WTC11 (cell line): ENCODE data around the gene PIGQ. TPM values are rescaled to one million over a fixed set of nuclear protein-coding genes. Genes with fewer than 3 reads are reported as not detected.

Source experiments
- ATAC-seq: fragments of 200-7000 bp; cut with Tn5 transposase; 2 replicates; pipeline ENCODE4 v1.10.0; 2021; ENCODE audit warnings: mild to moderate bottlenecking, moderate library complexity
- CTCF ChIA-PET: fragments of 300-600 bp; sonication (Branson Sonifier 250); formaldehyde crosslinking; loops from one replicate; lab custom pipeline; 2021; ENCODE audit warnings: antibody characterized with exemption; lab: Charles Lee
- POLR2A ChIA-PET: fragments of 350-600 bp; sonication (Branson Sonifier 250); formaldehyde crosslinking; loops from one replicate; lab custom pipeline; 2021; ENCODE audit warnings: antibody characterized with exemption; lab: Charles Lee
- DNase-seq: peaks from one replicate; pipeline ENCODE4 v3.0.0; 2021; ENCODE audit warnings: low spot score
- H3K27ac Mint-ChIP-seq: 2 replicates; pipeline ENCODE4 v1.8.0; 2021; ENCODE audit warnings: mixed read lengths
- H3K27me3 Mint-ChIP-seq: 2 replicates; pipeline ENCODE4 v1.8.0; 2021; ENCODE audit warnings: low read depth, mild to moderate bottlenecking, moderate library complexity, mixed read lengths
- H3K36me3 Mint-ChIP-seq: 2 replicates; pipeline ENCODE4 v1.8.0; 2021; ENCODE audit warnings: mixed read lengths
- H3K4me1 Mint-ChIP-seq: 2 replicates; pipeline ENCODE4 v1.8.0; 2022; ENCODE audit warnings: mixed read lengths
- H3K4me3 Mint-ChIP-seq: 2 replicates; pipeline ENCODE4 v1.8.0; 2021; ENCODE audit warnings: mild to moderate bottlenecking, moderate library complexity, mixed read lengths
- H3K9me3 Mint-ChIP-seq: 2 replicates; pipeline ENCODE4 v1.8.0; 2021; ENCODE audit warnings: mixed read lengths
- ESRRA ChIP-seq: sonication (generic); formaldehyde crosslinking; IDR thresholded peaks from 2 replicates; pipeline ENCODE4 v1.8.1; 2022; ENCODE audit warnings: mild to moderate bottlenecking, missing genetic modification reagents, borderline replicate concordance
- FOXP1 ChIP-seq: sonication (generic); formaldehyde crosslinking; IDR thresholded peaks from 2 replicates; pipeline ENCODE4 v1.8.0; 2022; ENCODE audit warnings: missing genetic modification reagents, mild to moderate bottlenecking, moderate library complexity, borderline replicate concordance
- FOXP4 ChIP-seq: sonication (generic); formaldehyde crosslinking; IDR thresholded peaks from 2 replicates; pipeline ENCODE4 v1.8.0; 2022; ENCODE audit warnings: mild to moderate bottlenecking, missing genetic modification reagents
- GABPB1 ChIP-seq: sonication (generic); formaldehyde crosslinking; IDR thresholded peaks from 2 replicates; pipeline ENCODE4 v1.8.1; 2023; ENCODE audit warnings: mild to moderate bottlenecking, missing genetic modification reagents
- HMGXB4 ChIP-seq: sonication (generic); formaldehyde crosslinking; IDR thresholded peaks from 2 replicates; pipeline ENCODE4 v1.8.1; 2023; ENCODE audit warnings: mild to moderate bottlenecking, moderate library complexity, missing genetic modification reagents
- MAX ChIP-seq: sonication (generic); formaldehyde crosslinking; IDR thresholded peaks from 2 replicates; pipeline ENCODE4 v1.8.0; 2022; ENCODE audit warnings: mild to moderate bottlenecking, missing genetic modification reagents
- NFE2L1 ChIP-seq: sonication (generic); formaldehyde crosslinking; IDR thresholded peaks from 2 replicates; pipeline ENCODE4 v1.8.1; 2023; ENCODE audit warnings: missing genetic modification reagents
- NFYB ChIP-seq: sonication (generic); formaldehyde crosslinking; conservative IDR thresholded peaks from 2 replicates; pipeline ENCODE4 v1.8.0; 2022; ENCODE audit warnings: low read depth, missing genetic modification reagents
- SP1 ChIP-seq: sonication (generic); formaldehyde crosslinking; conservative IDR thresholded peaks from 2 replicates; pipeline ENCODE4 v1.8.1; 2022; ENCODE audit warnings: missing genetic modification reagents
- ZNF138 ChIP-seq: sonication (generic); formaldehyde crosslinking; conservative IDR thresholded peaks from 2 replicates; pipeline ENCODE4 v1.8.1; 2022; ENCODE audit warnings: mild to moderate bottlenecking, moderate library complexity, missing genetic modification reagents
- ZNF232 ChIP-seq: sonication (generic); formaldehyde crosslinking; IDR thresholded peaks from 2 replicates; pipeline ENCODE4 v1.8.0; 2022; ENCODE audit warnings: mild to moderate bottlenecking, missing genetic modification reagents
- ZNF317 ChIP-seq: sonication (generic); formaldehyde crosslinking; IDR thresholded peaks from 2 replicates; pipeline ENCODE4 v1.8.1; 2023; ENCODE audit warnings: low read depth, mild to moderate bottlenecking, moderate library complexity, missing genetic modification reagents, borderline replicate concordance
- ZNF512 ChIP-seq: sonication (generic); formaldehyde crosslinking; IDR thresholded peaks from 2 replicates; pipeline ENCODE4 v1.8.1; 2022; ENCODE audit warnings: missing genetic modification reagents, borderline replicate concordance
- ZNF671 ChIP-seq: fragments of 250-450 bp; sonication (Bioruptor Pico); IDR thresholded peaks from 2 replicates; pipeline ENCODE4 v1.8.0; 2021; ENCODE audit warnings: mild to moderate bottlenecking
- total RNA-seq: library from RNA; stranded (reverse); gene quantifications from 3 replicates; pipeline ENCODE4 v1.2.3, GENCODE V29; 2021
- TF ChIP-seq, protein P1 (sequence below): sonication (generic); formaldehyde crosslinking; IDR thresholded peaks from 2 replicates; pipeline ENCODE4 v1.8.1; 2023; ENCODE audit warnings: mild to moderate bottlenecking, missing genetic modification reagents

The PIGQ gene
- total RNA-seq, 1 experiment from 2014 or later, result 63.7 TPM

DNA sequence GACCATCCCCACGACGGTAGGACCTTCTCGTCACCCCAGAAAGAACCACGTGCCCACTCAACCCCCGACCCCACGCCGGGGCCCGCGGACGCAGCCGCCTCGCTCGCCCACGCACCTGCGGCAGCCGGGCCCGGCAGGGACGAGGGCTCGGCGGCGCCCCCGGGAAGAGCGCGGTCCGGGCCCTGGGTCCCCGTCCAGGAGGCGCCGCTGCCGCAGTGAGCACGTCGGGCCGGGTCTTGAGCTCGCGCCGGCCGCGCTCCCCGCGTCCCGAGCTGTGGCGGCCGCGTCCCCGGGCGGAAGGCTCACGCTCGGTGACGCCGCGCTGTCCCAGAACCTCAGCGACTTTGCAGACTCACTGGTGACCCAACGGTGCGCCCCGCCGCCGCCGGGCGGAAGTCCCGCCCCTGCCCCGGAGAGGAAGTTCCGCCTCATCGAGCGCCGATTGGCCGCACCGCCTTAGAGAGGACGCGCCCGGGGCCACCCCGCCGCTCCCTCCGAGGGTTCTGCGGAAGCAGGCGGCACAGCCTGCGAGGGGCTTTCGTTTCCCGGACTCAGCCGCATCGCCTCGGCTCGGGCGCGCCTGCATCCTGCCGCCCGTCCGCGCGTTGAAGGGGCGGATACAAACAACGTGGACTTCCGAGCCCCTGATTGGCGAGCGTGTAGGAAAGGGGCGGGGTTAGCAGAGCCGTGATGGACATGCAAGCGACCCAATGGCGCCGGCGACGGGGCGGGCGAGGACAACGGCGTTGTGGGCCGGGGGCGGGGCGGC, 19.3 kb downstream of the PIGQ start (continued):
- TF ChIP-seq HMGXB4, result peak; percentile 78; the same call in 1 of the 2 replicates
- TF ChIP-seq ZNF232 (CRISPR knock-in tag), result no peak
- peak; percentile 56; the same call in 1 of the 2 replicates for TF ChIP-seq ESRRA (CRISPR knock-in tag)
- peak; percentile 62; the same call in 1 of the 2 replicates for TF ChIP-seq FOXP1
- peak; percentile 75; the same call in 1 of the 2 replicates for TF ChIP-seq FOXP4 (CRISPR knock-in tag)
- TF ChIP-seq ZNF317, result no peak
- TF ChIP-seq, protein P1, sequence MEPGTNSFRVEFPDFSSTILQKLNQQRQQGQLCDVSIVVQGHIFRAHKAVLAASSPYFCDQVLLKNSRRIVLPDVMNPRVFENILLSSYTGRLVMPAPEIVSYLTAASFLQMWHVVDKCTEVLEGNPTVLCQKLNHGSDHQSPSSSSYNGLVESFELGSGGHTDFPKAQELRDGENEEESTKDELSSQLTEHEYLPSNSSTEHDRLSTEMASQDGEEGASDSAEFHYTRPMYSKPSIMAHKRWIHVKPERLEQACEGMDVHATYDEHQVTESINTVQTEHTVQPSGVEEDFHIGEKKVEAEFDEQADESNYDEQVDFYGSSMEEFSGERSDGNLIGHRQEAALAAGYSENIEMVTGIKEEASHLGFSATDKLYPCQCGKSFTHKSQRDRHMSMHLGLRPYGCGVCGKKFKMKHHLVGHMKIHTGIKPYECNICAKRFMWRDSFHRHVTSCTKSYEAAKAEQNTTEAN, result no peak
- TF ChIP-seq MAX, result 0 out of 2 replicates have a peak, but pooled peaks have one; percentile 65
- peak; percentile 62 for TF ChIP-seq SP1 (CRISPR knock-in tag)
- TF ChIP-seq NFE2L1, result 0 out of 2 replicates have a peak, but pooled peaks have one; percentile 27
- TF ChIP-seq ZNF671 (CRISPR knock-in tag), result no peak
- TF ChIP-seq ZNF512 (CRISPR knock-in tag), result no peak
- TF ChIP-seq GABPB1, result peak; percentile 66; the same call in 1 of the 2 replicates

DNA sequence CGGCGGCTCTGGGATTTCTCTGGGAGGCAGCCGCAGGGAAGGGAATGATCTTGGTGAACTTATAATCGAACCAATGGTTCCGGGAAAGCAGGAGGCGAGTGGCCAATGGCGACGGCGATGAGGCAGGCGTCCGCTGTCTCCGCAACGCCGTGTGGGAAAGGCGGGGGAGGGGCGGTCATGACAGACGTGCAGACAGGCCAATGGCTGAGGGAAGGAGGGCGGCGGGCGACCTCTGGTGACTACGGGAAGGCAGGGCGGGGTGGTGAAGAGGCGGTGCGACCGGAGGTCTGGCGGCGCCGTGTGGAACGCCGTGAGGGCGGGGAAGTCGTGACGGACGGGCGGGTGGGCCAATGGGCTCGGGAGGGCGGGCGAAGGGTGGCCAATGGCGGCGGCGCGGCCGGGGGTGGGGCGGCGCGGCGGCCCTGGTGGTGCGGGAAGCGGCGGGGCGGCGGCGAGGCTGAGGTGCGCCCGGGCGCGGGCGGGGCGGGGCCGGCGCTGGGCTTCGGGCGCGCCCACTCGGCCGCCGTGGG, 20.0 kb downstream of the PIGQ start, which contains the start of gene RAB40C:
Gene RAB40C (plus strand): TSS at position 409 of the 530 bp plus-strand sequence. CDS start 226 bp downstream, outside the sequence.
- H3K9me3 Mint-ChIP-seq, result no peaks in the 10 kb centered on the region
- ChIA-PET CTCF (interaction anchor here (0.9 to 1.6 kb wide), 10 partner anchors 10 to 78 kb away, joined by 3 to 7 read pairs (median 4); partner anchors contain the start of genes RHOT2 and WDR90), POLR2A (no interaction called here)
- peak within 1 kb of the TSS; percentile 100 for H3K27ac Mint-ChIP-seq
- H3K27me3 Mint-ChIP-seq, result peaks cover 44% of the 10 kb centered on the region
- peak within 1 kb of the TSS; percentile 98 for H3K4me3 Mint-ChIP-seq
- H3K4me1 Mint-ChIP-seq, result peaks cover 20% of the 10 kb centered on the region
- ATAC-seq (peak; percentile 91), DNase-seq (peak; percentile 98)
- H3K36me3 Mint-ChIP-seq, result peaks cover 2% of the 10 kb centered on the region
- no peak for TF ChIP-seq ZNF138 (CRISPR knock-in tag)
- TF ChIP-seq NFYB (CRISPR knock-in tag), result peak; percentile 90
- no peak for TF ChIP-seq HMGXB4
- peak; percentile 49 for TF ChIP-seq SP1 (CRISPR knock-in tag)
